Neutrophil (primary cell): ENCODE results near the gene RASA2.
"Not testable (repeated sequence)": the region's sequence is repeated elsewhere in the genome, so short reads cannot be mapped to it uniquely, and the experiment has no call there.

ENCODE experiments used
- H3K27ac ChIP-seq: fragments of 200-600 bp; sonication (generic); 2 replicates; pipeline ENCODE4 v1.5.1; 2016; ENCODE audit warnings: mild to moderate bottlenecking, moderate library complexity
- H3K27me3 ChIP-seq: fragments of 200-600 bp; sonication (generic); 2 replicates; pipeline ENCODE4 v1.6.0; 2016; ENCODE audit warnings: mild to moderate bottlenecking
- H3K36me3 ChIP-seq: fragments of 200-600 bp; sonication (generic); 2 replicates; pipeline ENCODE4 v1.5.1; 2017
- H3K4me1 ChIP-seq, 2 experiments: fragments of 200-600 bp in 1 of 2; sonication (generic) in 1 of 2; 1 replicate in 1 of 2; 2 replicates in 1 of 2; pipeline versions ENCODE4 v1.5.1 to v1.6.1; 2013 to 2016; ENCODE audit warnings: low read depth in 1 of 2, low read length in 1 of 2, mild to moderate bottlenecking in 1 of 2, moderate library complexity in 1 of 2; ENCODE audit not compliant: control insufficient read depth in 1 of 2, insufficient read depth in 1 of 2
- H3K4me3 ChIP-seq, 2 experiments: fragments of 200-600 bp in 1 of 2; sonication (generic) in 1 of 2; 1 replicate in 1 of 2; 2 replicates in 1 of 2; pipeline ENCODE4 v1.5.1; 2013 to 2016; ENCODE audit warnings: low read depth in 1 of 2, low read length in 1 of 2, mild to moderate bottlenecking in 1 of 2, moderate library complexity in 1 of 2
- H3K9me3 ChIP-seq: fragments of 200-600 bp; sonication (generic); 2 replicates; pipeline ENCODE4 v1.5.1; 2016
- CTCF ChIP-seq: fragments of 200-600 bp; sonication (generic); IDR thresholded peaks from 2 replicates; pipeline ENCODE4 v1.5.1; 2016; ENCODE audit warnings: antibody characterized with exemption

RASA2 gene

GRCh38 chr3:141532609-141533008 is 45.8 kb downstream of the RASA2 start:
- peaks cover 8 to 26% of the 10 kb centered on the region in 2 experiments for H3K4me1 ChIP-seq

DNA sequence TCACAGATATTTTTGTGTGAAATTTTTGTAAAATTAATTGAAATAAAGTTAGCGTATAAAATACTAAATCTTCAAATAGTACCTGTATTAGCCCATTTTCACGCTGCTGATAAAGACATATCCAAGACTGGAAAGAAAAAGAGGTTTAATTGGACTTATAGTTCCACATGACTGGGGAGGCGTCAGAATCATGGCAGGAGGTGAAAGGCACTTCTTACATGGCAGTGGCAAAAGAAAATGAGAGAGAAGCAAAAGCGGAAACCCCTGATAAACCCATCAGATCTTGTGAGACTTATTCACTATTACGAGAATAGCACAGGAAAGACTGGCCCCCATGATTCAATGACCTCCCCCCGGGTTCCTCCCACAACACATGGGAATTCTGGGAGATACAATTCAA is 49.2 kb downstream of the RASA2 start:
- H3K27ac ChIP-seq, H3K4me3 ChIP-seq, H3K27me3 ChIP-seq, H3K9me3 ChIP-seq: not testable (repeated sequence)
- Histone ChIP-seq H3K36me3 (peaks cover 44% of the 10 kb centered on the region), H3K4me1 (peaks cover 12 to 13% of the 10 kb centered on the region in 2 experiments)

More at GRCh38 chr3:141532609-141533008, 45.8 kb downstream of the RASA2 start:
- no peaks in the 10 kb centered on the region for H3K27me3 ChIP-seq
- no peaks in the 10 kb centered on the region for H3K9me3 ChIP-seq
- no peak overlapping the region for H3K27ac ChIP-seq
- peaks cover 32% of the 10 kb centered on the region for H3K36me3 ChIP-seq
- TF ChIP-seq CTCF = no peak
- no peak overlapping the region for H3K4me3 ChIP-seq

- no peak for TF ChIP-seq CTCF
- Histone ChIP-seq H3K4me1 (peaks cover 12 to 13% of the 10 kb centered on the region in 2 experiments), H3K27me3 (no peaks in the 10 kb centered on the region), H3K4me3 (no peak overlapping the region), H3K9me3 (no peaks in the 10 kb centered on the region), H3K36me3 (peaks cover 43% of the 10 kb centered on the region), H3K27ac (no peak overlapping the region)
These were observed 51.0 kb downstream of the RASA2 start for GRCh38 chr3:141537856-141538255.

- no peaks in the 10 kb centered on the region for H3K9me3 ChIP-seq
- H3K4me3 ChIP-seq = no peak overlapping the region
- peaks cover 43% of the 10 kb centered on the region for H3K36me3 ChIP-seq
- no peaks in the 10 kb centered on the region for H3K27me3 ChIP-seq
- TF ChIP-seq CTCF = no peak
- peak overlapping the region; percentile 68 for H3K27ac ChIP-seq
- peaks cover 12 to 13% of the 10 kb centered on the region in 2 experiments for H3K4me1 ChIP-seq
These were observed 51.9 kb downstream of the RASA2 start for GRCh38 chr3:141538568-141539240.

- no peak for TF ChIP-seq CTCF
- Histone ChIP-seq H3K4me1 (peaks cover 12 to 13% of the 10 kb centered on the region in 2 experiments), H3K36me3 (peaks cover 43% of the 10 kb centered on the region), H3K4me3 (no peak overlapping the region), H3K27me3 (no peaks in the 10 kb centered on the region), H3K9me3 (no peaks in the 10 kb centered on the region), H3K27ac (peak overlapping the region; percentile 68)
These were observed 52.8 kb downstream of the RASA2 start for GRCh38 chr3:141539431-141540187.

DNA sequence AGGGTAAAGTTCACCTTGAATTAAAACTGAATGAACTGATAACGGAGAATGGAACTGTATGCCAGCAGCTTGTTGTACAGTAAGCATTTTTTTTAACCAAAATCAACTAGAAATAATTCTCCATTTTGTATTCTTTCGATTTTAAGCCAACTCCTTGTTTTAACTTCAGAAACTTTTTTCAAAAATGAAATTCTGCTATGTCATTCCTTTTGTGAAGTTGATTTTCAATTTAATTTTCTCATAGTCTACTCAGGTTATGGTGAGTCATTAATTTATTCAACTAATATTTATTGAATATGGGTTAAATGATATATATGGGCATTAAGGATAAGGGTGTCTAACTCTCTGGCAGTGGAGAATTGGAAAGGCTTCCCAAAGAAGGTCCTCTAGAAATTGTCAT is 53.7 kb downstream of the RASA2 start:
- Histone ChIP-seq H3K27me3 (no peaks in the 10 kb centered on the region), H3K27ac (no peak overlapping the region), H3K9me3 (no peaks in the 10 kb centered on the region), H3K36me3 (peaks cover 38% of the 10 kb centered on the region), H3K4me3 (no peak overlapping the region), H3K4me1 (peaks cover 12 to 13% of the 10 kb centered on the region in 2 experiments)
- TF ChIP-seq CTCF = no peak
